ENCODE results near the gene GAB2. TPM values are rescaled to one million over a fixed set of nuclear protein-coding genes. Genes with fewer than 3 reads are reported as not detected.

The GAB2 gene
- polyA plus RNA-seq, 2 of the 4 experiments (the other 2 are of a cell fraction) = 2.8 to 4.7 TPM

DNA sequence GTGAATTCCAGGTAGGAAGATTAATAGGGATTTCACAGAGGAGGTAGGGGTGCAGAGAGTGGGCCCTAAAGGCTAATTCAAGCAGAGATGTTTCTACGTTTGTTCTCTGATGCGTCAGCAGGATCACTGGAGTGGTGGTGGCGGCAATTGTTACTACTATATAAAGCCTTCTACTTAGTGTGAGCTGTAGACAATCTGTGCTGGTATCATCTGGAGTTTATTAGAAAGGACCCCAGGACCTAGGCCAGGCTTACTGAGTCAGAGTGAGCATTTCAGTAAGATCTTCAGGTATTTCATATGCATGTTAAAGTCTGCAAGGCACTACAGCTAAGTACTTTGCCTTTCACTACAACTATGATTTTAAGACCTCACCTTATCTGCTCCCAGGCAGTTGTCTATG lies 169.4 kb downstream of the GAB2 start:
- TF ChIP-seq RCOR1 (IDR thresholded peaks at IDR 0.05; ENCODE audit: low read depth, low read length) = no peak
- no peak for TF ChIP-seq FOSB (CRISPR knock-in tag; IDR thresholded peaks at IDR 0.05)
- Histone ChIP-seq H3K4me1 (no peaks in the 10 kb centered on the region), H3K4me2 (no peak overlapping the region), H3K27ac (no peak overlapping the region), H3K4me3 (no peak overlapping the region), H3K9me3 (no peaks in the 10 kb centered on the region)
- CTCF ChIA-PET = no interaction called here
- ATAC-seq = no peak
- POLR2A ChIA-PET = no interaction called here
- no peak for FAIRE-seq
- no peak for DNase-seq (ENCODE audit: low read depth in 1 of 2, low spot score in 1 of 2)
- WGBS (ENCODE audit: missing lambda C conversion rate) = 88% methylated on average over 3 of the region's 3 CpGs

DNA sequence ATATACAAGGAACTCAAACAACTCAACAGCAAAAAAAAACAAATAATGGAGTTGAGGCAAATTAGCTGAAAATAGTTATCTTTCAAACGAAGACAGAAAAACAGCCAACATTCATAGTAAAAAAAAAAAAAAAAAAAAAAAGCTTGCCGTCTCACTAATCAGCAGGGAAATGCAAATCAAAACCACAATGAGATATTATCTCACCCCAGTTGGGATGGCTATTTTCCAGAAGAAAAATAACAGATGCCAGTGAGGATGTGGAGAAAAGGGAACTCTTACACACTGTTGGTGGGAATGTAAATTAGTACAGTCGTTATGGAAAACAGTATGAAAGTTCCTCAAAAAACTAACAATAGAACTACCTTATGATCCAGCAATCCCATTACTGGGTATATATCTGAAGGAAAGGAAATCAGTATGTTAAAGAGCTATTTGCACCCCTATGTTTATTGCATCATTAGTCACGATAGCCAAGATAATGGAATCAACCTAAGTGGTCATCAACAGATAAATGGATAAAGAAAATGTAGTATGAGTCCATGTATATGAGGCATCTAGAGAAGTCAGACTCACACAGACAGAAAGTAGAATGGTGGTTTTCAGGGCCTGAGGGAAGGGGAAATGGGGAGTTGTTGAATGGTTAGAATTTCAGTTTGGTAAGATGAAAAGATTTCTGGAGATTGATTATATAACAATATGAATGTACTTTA lies 172.9 kb downstream of the GAB2 start:
- TF ChIP-seq ESRRA (IDR thresholded peaks at IDR 0.05; ENCODE audit: borderline replicate concordance, low read length) (no peak), ZFP36 (IDR thresholded peaks at IDR 0.05; ENCODE audit: borderline replicate concordance, partially characterized antibody) (no peak), EHMT2 (IDR thresholded peaks at IDR 0.05; ENCODE audit: low read depth) (no peak), PHF8 (IDR thresholded peaks at IDR 0.05; ENCODE audit: borderline replicate concordance, low read depth) (no peak), CBX2 (IDR thresholded peaks at IDR 0.05; ENCODE audit: borderline replicate concordance, low read depth) (no peak), BHLHE40 (IDR thresholded peaks at IDR 0.05; ENCODE audit: low read depth, low read length) (no peak), HOXB5 (CRISPR knock-in tag; IDR thresholded peaks at IDR 0.05) (no peak), CBX8 (IDR thresholded peaks at IDR 0.05) (no peak), SREBF2 (IDR thresholded peaks at IDR 0.05) (no peak), TFCP2L1 (CRISPR knock-in tag; IDR thresholded peaks at IDR 0.05) (no peak), NFE2L2 (conservative IDR thresholded peaks at IDR 0.05; ENCODE audit: low read length) (no peak)
- TF ChIP-seq, protein P1, sequence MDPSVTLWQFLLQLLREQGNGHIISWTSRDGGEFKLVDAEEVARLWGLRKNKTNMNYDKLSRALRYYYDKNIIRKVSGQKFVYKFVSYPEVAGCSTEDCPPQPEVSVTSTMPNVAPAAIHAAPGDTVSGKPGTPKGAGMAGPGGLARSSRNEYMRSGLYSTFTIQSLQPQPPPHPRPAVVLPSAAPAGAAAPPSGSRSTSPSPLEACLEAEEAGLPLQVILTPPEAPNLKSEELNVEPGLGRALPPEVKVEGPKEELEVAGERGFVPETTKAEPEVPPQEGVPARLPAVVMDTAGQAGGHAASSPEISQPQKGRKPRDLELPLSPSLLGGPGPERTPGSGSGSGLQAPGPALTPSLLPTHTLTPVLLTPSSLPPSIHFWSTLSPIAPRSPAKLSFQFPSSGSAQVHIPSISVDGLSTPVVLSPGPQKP (IDR thresholded peaks at IDR 0.05; ENCODE audit: low read depth, low read length) = no peak
- ChIA-PET CTCF (no interaction called here), POLR2A (no interaction called here)
- ATAC-seq = no peak
- H3K9me3 ChIP-seq = peaks cover 10% of the 10 kb centered on the region; the same call in 2 of the 3 replicates
- no peak overlapping the region for H3K27ac ChIP-seq
- no peak for DNase-seq (ENCODE audit: low read depth in 1 of 2, low spot score in 1 of 2)
- no peak overlapping the region for H3K4me3 ChIP-seq
- 80% methylated on average over 4 of the region's 4 CpGs for WGBS (ENCODE audit: missing lambda C conversion rate)
- no peaks in the 10 kb centered on the region for H3K4me1 ChIP-seq
- H3K4me2 ChIP-seq = no peak overlapping the region
- no peak for FAIRE-seq

DNA sequence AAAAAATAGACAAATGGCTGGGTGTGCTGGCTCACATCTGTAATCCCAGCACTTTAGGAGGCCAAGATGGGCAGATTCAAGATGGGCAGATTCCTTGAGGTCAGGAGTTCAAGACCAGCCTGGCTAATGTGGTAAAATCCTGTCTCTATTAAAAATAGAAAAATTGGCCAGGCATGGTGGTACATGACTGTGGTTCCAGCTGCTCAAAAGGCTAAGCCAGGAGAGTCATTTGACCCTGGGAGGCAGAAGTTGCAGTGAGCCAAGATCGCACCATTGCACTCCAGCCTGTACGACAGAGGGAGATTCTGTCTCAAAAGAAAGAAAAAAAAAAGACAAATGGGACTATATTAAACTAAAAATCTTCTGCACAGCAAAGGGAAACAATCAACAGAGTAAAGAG lies 173.5 kb downstream of the GAB2 start:
- DNase-seq (ENCODE audit: low read depth in 1 of 2, low spot score in 1 of 2) = no peak
- CTCF ChIA-PET = no interaction called here
- H3K4me3 ChIP-seq = no peak overlapping the region
- no peaks in the 10 kb centered on the region for H3K4me1 ChIP-seq
- ATAC-seq = no peak
- no peak for FAIRE-seq
- no peak overlapping the region for H3K4me2 ChIP-seq
- peaks cover 10% of the 10 kb centered on the region; the same call in 2 of the 3 replicates for H3K9me3 ChIP-seq
- WGBS (ENCODE audit: missing lambda C conversion rate) = 94% methylated on average over 2 of the region's 2 CpGs
- TF ChIP-seq POLR2A (IDR thresholded peaks at IDR 0.05; ENCODE audit: low read length) (no peak), SREBF2 (IDR thresholded peaks at IDR 0.05) (no peak), ZC3H11A (IDR thresholded peaks at IDR 0.05) (no peak), CBX8 (IDR thresholded peaks at IDR 0.05) (no peak), TFCP2L1 (CRISPR knock-in tag; IDR thresholded peaks at IDR 0.05) (no peak)
- TF ChIP-seq, protein P2, sequence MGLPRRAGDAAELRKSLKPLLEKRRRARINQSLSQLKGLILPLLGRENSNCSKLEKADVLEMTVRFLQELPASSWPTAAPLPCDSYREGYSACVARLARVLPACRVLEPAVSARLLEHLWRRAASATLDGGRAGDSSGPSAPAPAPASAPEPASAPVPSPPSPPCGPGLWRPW (IDR thresholded peaks at IDR 0.05) = no peak
- TF ChIP-seq, protein P3, sequence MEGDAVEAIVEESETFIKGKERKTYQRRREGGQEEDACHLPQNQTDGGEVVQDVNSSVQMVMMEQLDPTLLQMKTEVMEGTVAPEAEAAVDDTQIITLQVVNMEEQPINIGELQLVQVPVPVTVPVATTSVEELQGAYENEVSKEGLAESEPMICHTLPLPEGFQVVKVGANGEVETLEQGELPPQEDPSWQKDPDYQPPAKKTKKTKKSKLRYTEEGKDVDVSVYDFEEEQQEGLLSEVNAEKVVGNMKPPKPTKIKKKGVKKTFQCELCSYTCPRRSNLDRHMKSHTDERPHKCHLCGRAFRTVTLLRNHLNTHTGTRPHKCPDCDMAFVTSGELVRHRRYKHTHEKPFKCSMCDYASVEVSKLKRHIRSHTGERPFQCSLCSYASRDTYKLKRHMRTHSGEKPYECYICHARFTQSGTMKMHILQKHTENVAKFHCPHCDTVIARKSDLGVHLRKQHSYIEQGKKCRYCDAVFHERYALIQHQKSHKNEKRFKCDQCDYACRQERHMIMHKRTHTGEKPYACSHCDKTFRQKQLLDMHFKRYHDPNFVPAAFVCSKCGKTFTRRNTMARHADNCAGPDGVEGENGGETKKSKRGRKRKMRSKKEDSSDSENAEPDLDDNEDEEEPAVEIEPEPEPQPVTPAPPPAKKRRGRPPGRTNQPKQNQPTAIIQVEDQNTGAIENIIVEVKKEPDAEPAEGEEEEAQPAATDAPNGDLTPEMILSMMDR (IDR thresholded peaks at IDR 0.05) = no peak
- POLR2A ChIA-PET = no interaction called here
- no peak overlapping the region for H3K27ac ChIP-seq

DNA sequence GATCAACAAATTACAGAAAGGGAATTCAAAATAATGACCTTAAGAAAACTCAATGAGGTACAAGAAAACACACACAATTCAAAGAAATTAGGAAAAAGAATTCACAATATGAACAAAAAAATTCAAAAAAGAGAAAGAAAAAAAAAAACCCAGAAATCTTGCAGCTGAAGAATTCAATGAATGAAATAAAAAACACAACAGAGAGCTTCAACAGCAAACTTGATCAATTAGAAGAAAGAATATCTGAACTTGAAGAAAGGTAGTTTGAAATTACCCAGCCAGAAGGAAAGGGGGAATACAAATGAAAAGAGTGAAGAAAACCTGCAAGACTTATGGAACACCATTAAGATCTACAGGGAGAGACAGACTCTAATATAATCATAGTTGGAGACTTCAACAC lies 176.1 kb downstream of the GAB2 start:
- CTCF ChIA-PET = no interaction called here
- Histone ChIP-seq H3K27ac (no peak overlapping the region), H3K9me3 (peaks cover 10% of the 10 kb centered on the region; the same call in 2 of the 3 replicates), H3K4me2 (no peak overlapping the region), H3K4me3 (no peak overlapping the region), H3K4me1 (no peaks in the 10 kb centered on the region)
- no peak for FAIRE-seq
- DNase-seq (ENCODE audit: low read depth in 1 of 2, low spot score in 1 of 2) = no peak
- no peak for ATAC-seq
- POLR2A ChIA-PET = no interaction called here
- TF ChIP-seq EHF (CRISPR knock-in tag; IDR thresholded peaks at IDR 0.05) (no peak), BHLHE40 (IDR thresholded peaks at IDR 0.05; ENCODE audit: low read depth, low read length) (no peak), NFE2L2 (conservative IDR thresholded peaks at IDR 0.05; ENCODE audit: low read length) (no peak), HOXB5 (CRISPR knock-in tag; IDR thresholded peaks at IDR 0.05) (no peak), CBX8 (IDR thresholded peaks at IDR 0.05) (no peak), NPAS2 (CRISPR knock-in tag; IDR thresholded peaks at IDR 0.05; ENCODE audit: borderline replicate concordance) (no peak), HDAC2 (IDR thresholded peaks at IDR 0.05) (no peak), JUN (IDR thresholded peaks at IDR 0.05) (no peak)
- TF ChIP-seq, protein P4, sequence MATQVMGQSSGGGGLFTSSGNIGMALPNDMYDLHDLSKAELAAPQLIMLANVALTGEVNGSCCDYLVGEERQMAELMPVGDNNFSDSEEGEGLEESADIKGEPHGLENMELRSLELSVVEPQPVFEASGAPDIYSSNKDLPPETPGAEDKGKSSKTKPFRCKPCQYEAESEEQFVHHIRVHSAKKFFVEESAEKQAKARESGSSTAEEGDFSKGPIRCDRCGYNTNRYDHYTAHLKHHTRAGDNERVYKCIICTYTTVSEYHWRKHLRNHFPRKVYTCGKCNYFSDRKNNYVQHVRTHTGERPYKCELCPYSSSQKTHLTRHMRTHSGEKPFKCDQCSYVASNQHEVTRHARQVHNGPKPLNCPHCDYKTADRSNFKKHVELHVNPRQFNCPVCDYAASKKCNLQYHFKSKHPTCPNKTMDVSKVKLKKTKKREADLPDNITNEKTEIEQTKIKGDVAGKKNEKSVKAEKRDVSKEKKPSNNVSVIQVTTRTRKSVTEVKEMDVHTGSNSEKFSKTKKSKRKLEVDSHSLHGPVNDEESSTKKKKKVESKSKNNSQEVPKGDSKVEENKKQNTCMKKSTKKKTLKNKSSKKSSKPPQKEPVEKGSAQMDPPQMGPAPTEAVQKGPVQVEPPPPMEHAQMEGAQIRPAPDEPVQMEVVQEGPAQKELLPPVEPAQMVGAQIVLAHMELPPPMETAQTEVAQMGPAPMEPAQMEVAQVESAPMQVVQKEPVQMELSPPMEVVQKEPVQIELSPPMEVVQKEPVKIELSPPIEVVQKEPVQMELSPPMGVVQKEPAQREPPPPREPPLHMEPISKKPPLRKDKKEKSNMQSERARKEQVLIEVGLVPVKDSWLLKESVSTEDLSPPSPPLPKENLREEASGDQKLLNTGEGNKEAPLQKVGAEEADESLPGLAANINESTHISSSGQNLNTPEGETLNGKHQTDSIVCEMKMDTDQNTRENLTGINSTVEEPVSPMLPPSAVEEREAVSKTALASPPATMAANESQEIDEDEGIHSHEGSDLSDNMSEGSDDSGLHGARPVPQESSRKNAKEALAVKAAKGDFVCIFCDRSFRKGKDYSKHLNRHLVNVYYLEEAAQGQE (IDR thresholded peaks at IDR 0.05) = no peak
- TF ChIP-seq, protein P5, sequence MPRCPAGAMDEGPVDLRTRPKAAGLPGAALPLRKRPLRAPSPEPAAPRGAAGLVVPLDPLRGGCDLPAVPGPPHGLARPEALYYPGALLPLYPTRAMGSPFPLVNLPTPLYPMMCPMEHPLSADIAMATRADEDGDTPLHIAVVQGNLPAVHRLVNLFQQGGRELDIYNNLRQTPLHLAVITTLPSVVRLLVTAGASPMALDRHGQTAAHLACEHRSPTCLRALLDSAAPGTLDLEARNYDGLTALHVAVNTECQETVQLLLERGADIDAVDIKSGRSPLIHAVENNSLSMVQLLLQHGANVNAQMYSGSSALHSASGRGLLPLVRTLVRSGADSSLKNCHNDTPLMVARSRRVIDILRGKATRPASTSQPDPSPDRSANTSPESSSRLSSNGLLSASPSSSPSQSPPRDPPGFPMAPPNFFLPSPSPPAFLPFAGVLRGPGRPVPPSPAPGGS (IDR thresholded peaks at IDR 0.05) = no peak
